Gastroesophageal sphincter (tissue), 4 donors: ENCODE data around the gene ZDHHC15. TPM values are rescaled to one million over a fixed set of nuclear protein-coding genes. Genes with fewer than 3 reads are reported as not detected.
"Not testable (repeated sequence)": the region's sequence is repeated elsewhere in the genome, so short reads cannot be mapped to it uniquely, and the experiment has no call there.

Experiments
- ATAC-seq: fragments of 150-250 bp; one replicate; pipeline ENCODE4 v1.9.1; 2016; ENCODE audit warnings: mild to moderate bottlenecking, moderate library complexity
- H3K27ac ChIP-seq, 4 donors: fragments of 200-600 bp; sonication (generic) in 3 of 4; 1 replicate in 3 of 4; 2 replicates in 1 of 4; pipeline ENCODE4 v1.5.1; 2016 to 2019
- H3K27me3 ChIP-seq: fragments of 200-600 bp; sonication (generic); one replicate; pipeline ENCODE4 v1.5.1; 2019
- H3K36me3 ChIP-seq, 2 donors: fragments of 200-600 bp; sonication (generic); one replicate each; pipeline ENCODE4 v1.5.1; 2019; ENCODE audit warnings: control low read depth in 1 of 2
- H3K4me1 ChIP-seq, 3 donors: fragments of 200-600 bp; sonication (generic); 1 replicate in 2 of 3; 2 replicates in 1 of 3; pipeline ENCODE4 v1.5.1; 2016 to 2019; ENCODE audit warnings: control low read depth in 2 of 3
- H3K4me3 ChIP-seq, 2 donors: fragments of 200-600 bp; sonication (generic); one replicate each; pipeline ENCODE4 v1.5.1; 2019; ENCODE audit warnings: mild to moderate bottlenecking in 1 of 2, moderate library complexity in 1 of 2
- H3K9me3 ChIP-seq, 3 donors: fragments of 200-600 bp; sonication (generic); one replicate each; pipeline ENCODE4 v1.5.1; 2017 to 2019; ENCODE audit warnings: control low read depth in 2 of 3
- CTCF ChIP-seq, 4 experiments: fragments of 200-600 bp in 2 of 4; fragments of 450-650 bp in 2 of 4; sonication (generic) in 1 of 4; IDR thresholded peaks; one replicate each; pipeline ENCODE4 v1.5.1; 2017 to 2019; ENCODE audit warnings: antibody characterized with exemption in 4 of 4, mild to moderate bottlenecking in 2 of 4, moderate library complexity in 2 of 4
- EP300 ChIP-seq: sonication (generic); formaldehyde crosslinking; IDR thresholded peaks from one replicate; pipeline ENCODE4 v1.6.1; 2017; ENCODE audit warnings: antibody characterized with exemption, mild to moderate bottlenecking
- POLR2A ChIP-seq, 2 donors: fragments of 450-650 bp; IDR thresholded peaks; one replicate each; pipeline ENCODE4 v1.6.1; 2017; ENCODE audit warnings: antibody characterized with exemption in 2 of 2, mild to moderate bottlenecking in 2 of 2, moderate library complexity in 1 of 2
- POLR2AphosphoS5 ChIP-seq: sonication (generic); formaldehyde crosslinking; IDR thresholded peaks from one replicate; pipeline ENCODE4 v1.6.1; 2017; ENCODE audit warnings: antibody characterized with exemption
- WGBS, 2 donors: methylation state at CpG; one replicate each; pipeline ENCODE4 v1.1.5; 2018; ENCODE audit warnings: low coverage in 1 of 2; 5-methylcytosine and 5-hydroxymethylcytosine counted together
- total RNA-seq, 4 donors: library from RNA; depleted of rRNA; stranded (reverse); fragments of >200 nt; gene quantifications; one replicate each; pipeline ENCODE4 v1.1.0, GENCODE V29; 2016

The ZDHHC15 gene
- total RNA-seq, 4 donors from 2014 or later = 2.7 to 3.1 (median 2.8) TPM

GRCh38 chrX:75483933-75484332 is 38.9 kb downstream of the ZDHHC15 start:
- TF ChIP-seq POLR2A (IDR thresholded peaks at IDR 0.05) = no peak
- TF ChIP-seq CTCF (IDR thresholded peaks at IDR 0.05) = no peak
- WGBS, 2 donors = 40% methylated on average over 1 of the region's 1 CpG; no CpG with 5 or more reads in 1 of the 2 donors
- H3K4me3 ChIP-seq = no peak overlapping the region
- no peak for ATAC-seq
- no peaks in the 10 kb centered on the region for H3K9me3 ChIP-seq
- H3K36me3 ChIP-seq = no peaks in the 10 kb centered on the region
- no peaks in the 10 kb centered on the region for H3K4me1 ChIP-seq
- H3K27me3 ChIP-seq = no peaks in the 10 kb centered on the region
- H3K27ac ChIP-seq = no peak overlapping the region

- not testable (repeated sequence) for H3K27ac ChIP-seq, ATAC-seq
- H3K9me3 ChIP-seq = peaks cover 0 to 25% (median 4%) of the 10 kb centered on the region in 3 donors
Measured at GRCh38 chrX:75461780-75462179, 61.1 kb downstream of the ZDHHC15 start.

GRCh38 chrX:75421688-75422230 is 101.1 kb downstream of the ZDHHC15 start:
- no peak for ATAC-seq
- Histone ChIP-seq H3K4me1 (no peaks in the 10 kb centered on the region), H3K27me3 (no peaks in the 10 kb centered on the region), H3K4me3 (no peak overlapping the region), H3K36me3 (peaks cover 0 to 5% of the 10 kb centered on the region in 2 donors), H3K27ac (no peak overlapping the region), H3K9me3 (no peaks in the 10 kb centered on the region)
- TF ChIP-seq POLR2A (IDR thresholded peaks at IDR 0.05) = no peak
- TF ChIP-seq CTCF (IDR thresholded peaks at IDR 0.05) = no peak
- TF ChIP-seq EP300 = no peak
- no peak for TF ChIP-seq POLR2AphosphoS5

More at GRCh38 chrX:75461780-75462179, 61.1 kb downstream of the ZDHHC15 start:
- H3K36me3 ChIP-seq, H3K27me3 ChIP-seq, H3K4me3 ChIP-seq, H3K4me1 ChIP-seq: not testable (repeated sequence)

GRCh38 chrX:75407153-75407552 is 115.7 kb downstream of the ZDHHC15 start:
- H3K9me3 ChIP-seq, H3K4me3 ChIP-seq, ATAC-seq, H3K27ac ChIP-seq, H3K27me3 ChIP-seq, H3K4me1 ChIP-seq: not testable (repeated sequence)
- WGBS, 2 donors = no CpG with 5 or more reads among the region's 24 CpGs
- H3K36me3 ChIP-seq = peaks cover 0 to 15% of the 10 kb centered on the region in 2 donors

GRCh38 chrX:75390470-75390869 is 132.4 kb downstream of the ZDHHC15 start:
- H3K27ac ChIP-seq = no peak overlapping the region
- TF ChIP-seq EP300 (no peak), POLR2A (IDR thresholded peaks at IDR 0.05) (no peak), CTCF (IDR thresholded peaks at IDR 0.05) (no peak), POLR2AphosphoS5 (no peak)
- no peak overlapping the region for H3K4me3 ChIP-seq
- no CpG with 5 or more reads among the region's 2 CpGs for WGBS, 2 donors
- H3K27me3 ChIP-seq = no peaks in the 10 kb centered on the region
- no peaks in the 10 kb centered on the region for H3K4me1 ChIP-seq
- H3K36me3 ChIP-seq = no peaks in the 10 kb centered on the region
- H3K9me3 ChIP-seq = peaks cover 0 to 14% (median 0%) of the 10 kb centered on the region in 3 donors
- ATAC-seq = no peak

GRCh38 chrX:75369721-75370120 is 153.1 kb downstream of the ZDHHC15 start:
- ATAC-seq = no peak
- Histone ChIP-seq H3K4me3 (no peak overlapping the region), H3K4me1 (no peaks in the 10 kb centered on the region), H3K9me3 (no peaks in the 10 kb centered on the region), H3K36me3 (no peaks in the 10 kb centered on the region), H3K27me3 (no peaks in the 10 kb centered on the region), H3K27ac (no peak overlapping the region)
- TF ChIP-seq CTCF (IDR thresholded peaks at IDR 0.05) = no peak
- TF ChIP-seq EP300 = no peak
- no peak for TF ChIP-seq POLR2AphosphoS5
- TF ChIP-seq POLR2A (IDR thresholded peaks at IDR 0.05) = no peak
- 60 to 71% methylated on average over 1 of the region's 1 CpG for WGBS, 2 donors
